Heart left ventricle (tissue), 13 donors: ENCODE data around the gene MGLL.

Source experiments
- CTCF ChIP-seq, 12 donors: fragments of 200-600 bp; sonication (generic) in 4 of 12; IDR thresholded peaks; one replicate each; pipeline versions ENCODE4 v1.5.0 to v1.8.0; 2018 to 2022; ENCODE audit warnings: antibody characterized with exemption in 12 of 12, mild to moderate bottlenecking in 5 of 12
- POLR2A ChIP-seq, 2 donors: fragments of 450-650 bp; IDR thresholded peaks; one replicate each; pipeline ENCODE4 v1.6.1; 2017; ENCODE audit warnings: antibody characterized with exemption in 2 of 2, mild to moderate bottlenecking in 2 of 2, moderate library complexity in 2 of 2
- donor health status: ischemic (EF 13 %, LVEDD 7.1; RV severe dilation, severe dysfunction).
- donor health status: DM: no; HTN: yes; CAD: no.
- donor health status: DM: no; HTN: no; CAD: no.
- donor health status: ischemic (EF 25% LVEDD 6.9; RV normal size, moderate dysfunction).
- donor health status: ischemic (EF 25% LVEDD 5.7; RV mildly dilated, moderate dysfunction).
- donor health status: ischemic (EF 35%, LVEDD 5.7; RV mildly dilated, moderate dysfunction).
- donor health status: nonischemic (EF 11% LVEDD 7.7; RV severe dilation, severe dysfunction).
- donor health status: DM: yes; HTN: yes; CAD: no.
- donor health status: PGD.
- donor health status: ischemic (EF 29% LVEDD 5.4; RV normal size, mild dysfunction).
- donor health status: nonischemic (EF 23%, LVEDD 6.1; RV moderate dilation, normal function).

- no peak for TF ChIP-seq CTCF (IDR thresholded peaks at IDR 0.05)
- TF ChIP-seq POLR2A (IDR thresholded peaks at IDR 0.05) = no peak
Measured at GRCh38 chr3:127712461-127712860, 109.9 kb downstream of the MGLL start.
